K562 (cell line): ENCODE data around the gene EDEM1. TPM values are rescaled to one million over a fixed set of nuclear protein-coding genes. Genes with fewer than 3 reads are reported as not detected.
A peak's percentile ranks its signal among the peaks of the same experiment; 100 is the strongest.

Experiments
- ATAC-seq: fragments of 200-7000 bp; cut with Tn5 transposase; 3 replicates; pipeline ENCODE4 v1.9.1; 2020; ENCODE audit warnings: moderate library complexity
- BruUV-seq: library from RNA; stranded (reverse); fragments of 400-500 nt; replicated peaks from 2 replicates; lab custom pipeline; 2021; lab: Mats Ljungman, UMichigan
- CTCF ChIA-PET: fragments of 300-600 bp; formaldehyde crosslinking; extraction: SDS; loops from one replicate; lab custom pipeline; 2021; ENCODE audit warnings: low intra/inter-chr PET ratio; lab: Yijun Ruan, JAX
- POLR2A ChIA-PET: fragments of 300-600, 350-650 bp; sonication (Branson Sonifier 250); formaldehyde crosslinking; extraction: SDS; loops from one replicate; lab custom pipeline; 2021; ENCODE audit warnings: antibody characterized with exemption, inconsistent platforms; lab: Yijun Ruan, JAX
- DNase-seq, 4 experiments: peaks; one replicate each; pipeline versions ENCODE4 v3.0.0 to v3.0.0-alpha.2; 2011 to 2018; ENCODE audit warnings: low spot score in 3 of 4, mixed read lengths in 3 of 4; ENCODE audit errors: extremely low read depth in 1 of 4
- FAIRE-seq: peaks from 2 replicates; lab custom pipeline; 2011; peaks lifted over from hg19 to GRCh38; lab: Jason Lieb, UNC
- H2AFZ ChIP-seq: 2 replicates; pipeline ENCODE4 v1.6.0; 2011; ENCODE audit warnings: low read depth, low read length, control low read depth, inconsistent platforms
- H3K27ac ChIP-seq: fragments of 200-600 bp; 3 replicates; pipeline ENCODE4 v1.8.0; 2011; ENCODE audit warnings: low read depth, mild to moderate bottlenecking, control low read depth, inconsistent platforms, low read length, moderate library complexity, mixed read lengths; ENCODE audit errors: extremely low read depth
- H3K27me3 ChIP-seq, 2 experiments: fragments of 300-600 bp in 1 of 2; 2 replicates in 1 of 2; 3 replicates in 1 of 2; pipeline versions ENCODE4 v1.6.0 to v1.8.0; 2011; ENCODE audit warnings: inconsistent platforms in 2 of 2, low read length in 2 of 2, mild to moderate bottlenecking in 1 of 2, mixed read lengths in 1 of 2, moderate library complexity in 1 of 2; ENCODE audit not compliant: control insufficient read depth in 2 of 2, insufficient read depth in 2 of 2
- H3K36me3 ChIP-seq: fragments of 300-600 bp; 3 replicates; pipeline ENCODE4 v1.8.0; 2011; ENCODE audit warnings: mild to moderate bottlenecking, low read length, inconsistent platforms; ENCODE audit not compliant: control insufficient read depth, insufficient read depth
- H3K4me1 ChIP-seq, 2 experiments: fragments of 200-600 bp in 1 of 2; replicated peaks in 1 of 2; 2 replicates in 1 of 2; 3 replicates in 1 of 2; pipeline versions ENCODE4 v1.5.1 to v1.8.0; 2011; ENCODE audit warnings: inconsistent platforms in 2 of 2, low read length in 2 of 2, mild to moderate bottlenecking in 1 of 2, mixed read lengths in 1 of 2, moderate library complexity in 1 of 2; ENCODE audit not compliant: control insufficient read depth in 2 of 2, insufficient read depth in 2 of 2
- H3K4me2 ChIP-seq: 2 replicates; pipeline ENCODE4 v1.6.1; 2011; ENCODE audit warnings: low read length, control low read depth, inconsistent platforms, mixed read lengths; ENCODE audit not compliant: insufficient read depth
- H3K4me3 ChIP-seq: fragments of 200-600 bp; sonication (generic), shearing (Covaris generic); 2 replicates; pipeline ENCODE4 v1.5.1; 2016; ENCODE audit warnings: control low read depth, inconsistent platforms
- H3K79me2 ChIP-seq: fragments of 200-600 bp; 3 replicates; pipeline ENCODE4 v1.8.0; 2011; ENCODE audit warnings: low read length, inconsistent platforms; ENCODE audit not compliant: control insufficient read depth, insufficient read depth
- H3K9ac ChIP-seq, 2 experiments: 2 replicates each; pipeline versions ENCODE4 v1.6.0 to v1.6.1; 2011; ENCODE audit warnings: low read depth in 2 of 2, low read length in 2 of 2, control low read depth in 1 of 2, inconsistent platforms in 1 of 2, mild to moderate bottlenecking in 1 of 2, mixed read lengths in 1 of 2; ENCODE audit not compliant: insufficient read depth in 1 of 2
- H3K9me1 ChIP-seq: one replicate; pipeline ENCODE4 v1.6.0; 2011; ENCODE audit warnings: inconsistent platforms, mild to moderate bottlenecking, low read length, moderate library complexity; ENCODE audit not compliant: control insufficient read depth, insufficient read depth
- H3K9me3 ChIP-seq: replicated peaks from 2 replicates; pipeline ENCODE4 v1.5.1; 2011; ENCODE audit warnings: low read depth, low read length, inconsistent platforms; ENCODE audit not compliant: control insufficient read depth, insufficient read depth
- H4K20me1 ChIP-seq: replicated peaks from 2 replicates; pipeline ENCODE4 v1.6.1; 2011; ENCODE audit warnings: low read length, inconsistent platforms, mixed read lengths; ENCODE audit not compliant: control insufficient read depth, insufficient read depth
- BHLHE40 ChIP-seq: IDR thresholded peaks from 2 replicates; pipeline ENCODE4 v1.6.1; 2011; ENCODE audit warnings: low read length, improper control_type of control experiment
- FOSL1 ChIP-seq: fragments of 200-800 bp; sonication (Bioruptor generic); conservative IDR thresholded peaks from 2 replicates; pipeline ENCODE4 v1.6.1; 2016; ENCODE audit warnings: missing genetic modification characterization, missing compliant biosample characterization
- TRIM25 ChIP-seq: fragments of 450-650 bp; IDR thresholded peaks from 2 replicates; pipeline ENCODE4 v1.7.0; 2016; ENCODE audit warnings: borderline replicate concordance
- WGBS: fragments of 100-300 bp; shearing (Covaris generic); methylation state at CpG from one replicate; pipeline ENCODE4 v1.1.6; 2016; ENCODE audit warnings: low coverage, mixed read lengths; ENCODE audit not compliant: insufficient coverage; ENCODE audit errors: missing lambda C conversion rate; 5-methylcytosine and 5-hydroxymethylcytosine counted together
- in situ Hi-C: fragments of 300-500 bp; cut with MboI; formaldehyde crosslinking; loops from 4 replicates; pipeline ENCODE4 v1.15.0; 2018; ENCODE audit warnings: inconsistent platforms, mixed read lengths
- intact Hi-C: fragments of 100-400 bp; cut with micrococcal nuclease; formaldehyde crosslinking; loops from 2 replicates; pipeline ENCODE4 v1.14.2; 2022
- polyA plus RNA-seq, 8 experiments: library from polyadenylated mRNA; depleted of rRNA in 4 of 8; stranded (reverse) in 5 of 8; unstranded in 3 of 8; fragments of >200 nt; fragmentation: Nextera tagmentation in 2 of 8; fragmentation: Illumina TruSeq in 1 of 8; extraction: Ambion mirVana in 2 of 8; extraction: Trizol in 1 of 8; gene quantifications; 2 replicates each; pipeline versions ENCODE4 v1.2.1 to v1.2.3, GENCODE V29; 2011 to 2014; ENCODE audit warnings: inconsistent platforms in 1 of 8, missing spikeins in 1 of 8
- total RNA-seq, 7 experiments: library from RNA; depleted of rRNA in 6 of 7; stranded (reverse); fragments of >200 nt in 6 of 7; fragmentation: Illumina TruSeq in 2 of 7; extraction: Trizol in 2 of 7; gene quantifications; 2 replicates each; pipeline versions ENCODE4 v1.2.1 to v1.2.3, GENCODE V29; 2011 to 2021; ENCODE audit warnings: low replicate concordance in 1 of 7

The EDEM1 gene
- total and polyA plus RNA-seq, 9 of the 15 experiments (the other 6 are each of a cell fraction or from before 2014, with no cell fraction given) = 6.2 to 36.7 (median 14.3) TPM

DNA sequence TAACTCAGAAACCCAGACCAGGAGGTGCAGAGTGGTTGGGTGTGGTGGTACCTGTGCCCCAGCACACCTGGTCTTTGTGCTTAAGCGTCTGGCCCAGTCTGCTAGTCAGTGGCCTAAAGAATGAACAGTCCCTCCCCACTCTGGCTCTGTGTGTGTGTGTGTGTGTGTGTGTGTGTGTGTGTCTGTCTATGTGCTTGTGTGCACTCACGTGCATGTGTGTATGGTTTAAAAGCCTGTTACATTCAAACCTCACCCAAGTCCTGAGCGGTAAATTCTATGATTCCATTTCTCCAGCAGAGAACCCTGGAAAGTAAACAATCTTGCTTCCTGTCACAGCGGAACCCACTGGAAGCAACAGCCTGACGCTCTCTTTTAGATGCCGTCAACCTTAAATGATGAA lies 34.2 kb downstream of the EDEM1 start:
- no peaks in the 10 kb centered on the region for H3K9me3 ChIP-seq
- H3K9ac ChIP-seq = no peak overlapping the region
- no peaks in the 10 kb centered on the region for H3K9me1 ChIP-seq
- ATAC-seq (peak; percentile 22; the same call in 2 of the 3 replicates), FAIRE-seq (no peak), DNase-seq (no peak)
- intact Hi-C loops (loop anchor here (10.0 kb wide), 3 partner anchors 203 to 513 kb away; no protein-coding TSS in a partner anchor), in situ Hi-C loops (no loop called here)
- ChIA-PET CTCF (no interaction called here), POLR2A (interaction anchor here (0.7 kb wide), 1 partner anchor 77 kb away, joined by 3 read pairs; no protein-coding TSS in a partner anchor)
- H4K20me1 ChIP-seq = no peaks in the 10 kb centered on the region
- no peak overlapping the region for H3K4me2 ChIP-seq
- H2AFZ ChIP-seq = no peak overlapping the region
- peaks cover 0 to 4% of the 10 kb centered on the region in 2 experiments; a peak in 1 of 5 replicates for H3K27me3 ChIP-seq
- no peak overlapping the region for H3K4me3 ChIP-seq
- BruUV-seq = no TSS peak
- H3K27ac ChIP-seq = no peak overlapping the region
- no peak for TF ChIP-seq TRIM25
- peak; percentile 41; the same call in 1 of the 2 replicates for TF ChIP-seq BHLHE40
- 0 out of 2 replicates have a peak, but pooled peaks have one; percentile 11 for TF ChIP-seq FOSL1
- H3K4me1 ChIP-seq = peaks cover 0 to 3% of the 10 kb centered on the region in 2 experiments; a peak in 2 of 5 replicates
- H3K36me3 ChIP-seq = peaks cover 19% of the 10 kb centered on the region; the same call in 2 of the 3 replicates
- 36% methylated on average over 6 of the region's 6 CpGs for WGBS
- H3K79me2 ChIP-seq = no peaks in the 10 kb centered on the region
